ENCODE data around the gene DNAAF1. TPM values are rescaled to one million over a fixed set of nuclear protein-coding genes. Genes with fewer than 3 reads are reported as not detected.
A peak's percentile ranks its signal among the peaks of the same experiment; 100 is the strongest.
"Not testable (repeated sequence)": the region's sequence is repeated elsewhere in the genome, so short reads cannot be mapped to it uniquely, and the experiment has no call there.

Gene DNAAF1
- 0.14 TPM for polyA plus RNA-seq (2013, experiment 1 of 2; ENCODE audit: insufficient read length)
- polyA plus RNA-seq (2013, experiment 2 of 2; ENCODE audit: insufficient read length) = 0.20 TPM

- peak; percentile 84 for DNase-seq
Observed at GRCh38 chr16:84144859-84145639, at the start of gene DNAAF1, which contains the start of gene HSDL1. DNAAF1 (plus strand) TSS chr16:84145308; CDS start chr16:84145441, 133 bp downstream. HSDL1 (minus strand) TSS chr16:84145177; CDS start chr16:84131321, 13,856 bp downstream.

- no peak for DNase-seq
Observed at GRCh38 chr16:84095466-84095865, 49.6 kb upstream of the DNAAF1 start.

- DNase-seq = no peak
Observed at GRCh38 chr16:84096447-84097005, 48.6 kb upstream of the DNAAF1 start.

- no peak for DNase-seq
Observed at GRCh38 chr16:84098939-84099338, 46.2 kb upstream of the DNAAF1 start.

- DNase-seq = no peak
Observed at GRCh38 chr16:84103678-84104077, 41.4 kb upstream of the DNAAF1 start.

- DNase-seq = no peak
Observed at GRCh38 chr16:84104231-84104630, 40.9 kb upstream of the DNAAF1 start.

- no peak for DNase-seq
Observed at GRCh38 chr16:84105301-84105815, 39.8 kb upstream of the DNAAF1 start.

- DNase-seq = no peak
Observed at GRCh38 chr16:84105948-84106740, 39.0 kb upstream of the DNAAF1 start.

- DNase-seq = no peak
Observed at GRCh38 chr16:84107921-84108320, 37.2 kb upstream of the DNAAF1 start.

GRCh38 chr16:84109598-84110335, 35.3 kb upstream of the DNAAF1 start:
- DNase-seq = no peak

- no peak for DNase-seq
Observed at GRCh38 chr16:84110527-84110926, 34.6 kb upstream of the DNAAF1 start.

GRCh38 chr16:84111525-84111924, 33.6 kb upstream of the DNAAF1 start:
- DNase-seq = no peak

- not testable (repeated sequence) for DNase-seq
Observed at GRCh38 chr16:84111949-84112348, 33.2 kb upstream of the DNAAF1 start.

- DNase-seq = peak; percentile 21
Observed at GRCh38 chr16:84115919-84116719, 29.0 kb upstream of the DNAAF1 start.

- peak; percentile 99 for DNase-seq
Observed at GRCh38 chr16:84116720-84117493, 28.2 kb upstream of the DNAAF1 start, which contains the start of gene MBTPS1. MBTPS1 (minus strand) TSS chr16:84116942; CDS start chr16:84101783, 15,159 bp downstream.

- no peak for DNase-seq
Observed at GRCh38 chr16:84117494-84117843, 27.6 kb upstream of the DNAAF1 start.

- DNase-seq = not testable (repeated sequence)
Observed at GRCh38 chr16:84118315-84118714, 26.8 kb upstream of the DNAAF1 start.

GRCh38 chr16:84119368-84119767, 25.7 kb upstream of the DNAAF1 start:
- no peak for DNase-seq

- no peak for DNase-seq
Observed at GRCh38 chr16:84120023-84120422, 25.1 kb upstream of the DNAAF1 start.

- DNase-seq = no peak
Observed at GRCh38 chr16:84121007-84121406, 24.1 kb upstream of the DNAAF1 start.

All from fibroblast of skin of abdomen (primary cell).